Measurements from ENCODE around the gene CXCL8. TPM values are rescaled to one million over a fixed set of nuclear protein-coding genes. Genes with fewer than 3 reads are reported as not detected.

The CXCL8 gene
- total RNA-seq, 1 experiment from 2014 or later = 0.82 TPM

DNA sequence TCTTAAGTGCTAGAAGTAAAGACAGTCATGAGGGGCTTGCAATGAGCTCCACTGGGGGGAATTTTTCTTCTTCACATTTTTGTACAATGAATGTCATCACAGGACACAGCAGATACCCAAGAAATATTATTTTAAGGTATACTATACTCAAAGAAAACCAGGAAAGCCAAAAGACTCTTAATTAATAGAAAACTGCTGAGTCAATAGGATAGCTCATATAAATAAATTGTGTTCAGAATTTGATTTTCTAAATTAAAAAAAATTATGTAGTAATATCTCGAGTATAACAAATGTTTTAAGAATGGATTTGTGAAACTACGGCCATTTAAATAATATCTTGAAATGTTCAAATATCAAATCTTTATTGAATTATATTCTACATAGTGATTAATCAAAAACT, 25.7 kb upstream of the CXCL8 start:
- TF ChIP-seq, protein P1, sequence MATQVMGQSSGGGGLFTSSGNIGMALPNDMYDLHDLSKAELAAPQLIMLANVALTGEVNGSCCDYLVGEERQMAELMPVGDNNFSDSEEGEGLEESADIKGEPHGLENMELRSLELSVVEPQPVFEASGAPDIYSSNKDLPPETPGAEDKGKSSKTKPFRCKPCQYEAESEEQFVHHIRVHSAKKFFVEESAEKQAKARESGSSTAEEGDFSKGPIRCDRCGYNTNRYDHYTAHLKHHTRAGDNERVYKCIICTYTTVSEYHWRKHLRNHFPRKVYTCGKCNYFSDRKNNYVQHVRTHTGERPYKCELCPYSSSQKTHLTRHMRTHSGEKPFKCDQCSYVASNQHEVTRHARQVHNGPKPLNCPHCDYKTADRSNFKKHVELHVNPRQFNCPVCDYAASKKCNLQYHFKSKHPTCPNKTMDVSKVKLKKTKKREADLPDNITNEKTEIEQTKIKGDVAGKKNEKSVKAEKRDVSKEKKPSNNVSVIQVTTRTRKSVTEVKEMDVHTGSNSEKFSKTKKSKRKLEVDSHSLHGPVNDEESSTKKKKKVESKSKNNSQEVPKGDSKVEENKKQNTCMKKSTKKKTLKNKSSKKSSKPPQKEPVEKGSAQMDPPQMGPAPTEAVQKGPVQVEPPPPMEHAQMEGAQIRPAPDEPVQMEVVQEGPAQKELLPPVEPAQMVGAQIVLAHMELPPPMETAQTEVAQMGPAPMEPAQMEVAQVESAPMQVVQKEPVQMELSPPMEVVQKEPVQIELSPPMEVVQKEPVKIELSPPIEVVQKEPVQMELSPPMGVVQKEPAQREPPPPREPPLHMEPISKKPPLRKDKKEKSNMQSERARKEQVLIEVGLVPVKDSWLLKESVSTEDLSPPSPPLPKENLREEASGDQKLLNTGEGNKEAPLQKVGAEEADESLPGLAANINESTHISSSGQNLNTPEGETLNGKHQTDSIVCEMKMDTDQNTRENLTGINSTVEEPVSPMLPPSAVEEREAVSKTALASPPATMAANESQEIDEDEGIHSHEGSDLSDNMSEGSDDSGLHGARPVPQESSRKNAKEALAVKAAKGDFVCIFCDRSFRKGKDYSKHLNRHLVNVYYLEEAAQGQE (IDR thresholded peaks at IDR 0.05; ENCODE audit: insufficient read depth in 1 of 2, low read depth in 2 of 2, low read length in 1 of 2) = no peak
- TF ChIP-seq TCF7L2 (IDR thresholded peaks at IDR 0.05; ENCODE audit: low read depth, low read length) = no peak
- TF ChIP-seq SIN3A (IDR thresholded peaks at IDR 0.05; ENCODE audit: borderline replicate concordance, insufficient read depth, low read depth, low read length) = no peak
- no peak for TF ChIP-seq POLR2AphosphoS5 (IDR thresholded peaks at IDR 0.05; ENCODE audit: low read depth, low read length)
- TF ChIP-seq, protein P2, sequence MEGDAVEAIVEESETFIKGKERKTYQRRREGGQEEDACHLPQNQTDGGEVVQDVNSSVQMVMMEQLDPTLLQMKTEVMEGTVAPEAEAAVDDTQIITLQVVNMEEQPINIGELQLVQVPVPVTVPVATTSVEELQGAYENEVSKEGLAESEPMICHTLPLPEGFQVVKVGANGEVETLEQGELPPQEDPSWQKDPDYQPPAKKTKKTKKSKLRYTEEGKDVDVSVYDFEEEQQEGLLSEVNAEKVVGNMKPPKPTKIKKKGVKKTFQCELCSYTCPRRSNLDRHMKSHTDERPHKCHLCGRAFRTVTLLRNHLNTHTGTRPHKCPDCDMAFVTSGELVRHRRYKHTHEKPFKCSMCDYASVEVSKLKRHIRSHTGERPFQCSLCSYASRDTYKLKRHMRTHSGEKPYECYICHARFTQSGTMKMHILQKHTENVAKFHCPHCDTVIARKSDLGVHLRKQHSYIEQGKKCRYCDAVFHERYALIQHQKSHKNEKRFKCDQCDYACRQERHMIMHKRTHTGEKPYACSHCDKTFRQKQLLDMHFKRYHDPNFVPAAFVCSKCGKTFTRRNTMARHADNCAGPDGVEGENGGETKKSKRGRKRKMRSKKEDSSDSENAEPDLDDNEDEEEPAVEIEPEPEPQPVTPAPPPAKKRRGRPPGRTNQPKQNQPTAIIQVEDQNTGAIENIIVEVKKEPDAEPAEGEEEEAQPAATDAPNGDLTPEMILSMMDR (IDR thresholded peaks at IDR 0.05) = no peak
- CTCF ChIA-PET = no interaction called here
- no peak overlapping the region; the same call in 1 of the 2 replicates for H3K27ac ChIP-seq (ENCODE audit: low read length)

DNA sequence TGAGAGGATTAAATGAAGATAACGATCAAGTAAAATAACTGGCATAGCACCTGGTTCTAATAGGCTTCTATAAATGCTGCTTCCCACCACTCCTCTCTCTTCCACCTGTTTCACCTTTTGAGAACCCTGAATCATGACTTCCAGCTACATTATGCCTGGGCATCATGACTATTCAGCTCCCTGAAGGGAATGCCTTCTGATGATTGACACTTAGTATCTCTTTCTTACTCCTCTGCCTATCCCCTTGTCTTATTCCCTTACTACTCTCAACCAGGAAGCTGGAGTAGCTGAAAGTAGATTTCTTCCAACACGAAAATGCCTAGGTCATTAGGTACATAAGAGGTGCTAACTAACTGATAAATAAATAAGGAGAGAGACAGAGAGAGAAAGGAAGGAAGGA, 24.7 kb upstream of the CXCL8 start:
- no TSS peak for BruUV-seq (replicated peaks)
- Histone ChIP-seq H3K27me3 (ENCODE audit: control insufficient read depth, insufficient read depth, low read length) (no peaks in the 10 kb centered on the region), H3K4me3 (ENCODE audit: low read depth in 2 of 2, low read length in 2 of 2) (no peak overlapping the region), H3K4me1 (ENCODE audit: control insufficient read depth, insufficient read depth, low read length) (no peaks in the 10 kb centered on the region), H3K36me3 (ENCODE audit: control insufficient read depth, insufficient read depth, low read length) (no peaks in the 10 kb centered on the region), H3K27ac (ENCODE audit: low read length) (peak overlapping the region; percentile 3; the same call in 1 of the 2 replicates), H3K9me3 (ENCODE audit: control insufficient read depth, insufficient read depth, low read depth, low read length) (peaks cover 3% of the 10 kb centered on the region; the same call in 1 of the 2 replicates)
- ChIA-PET POLR2A (no interaction called here), CTCF (no interaction called here)
- no peak for ATAC-seq
- TF ChIP-seq TCF7L2 (IDR thresholded peaks at IDR 0.05; ENCODE audit: low read depth, low read length) = no peak
- no peak for TF ChIP-seq SIN3A (IDR thresholded peaks at IDR 0.05; ENCODE audit: borderline replicate concordance, insufficient read depth, low read depth, low read length)
- TF ChIP-seq, protein P1 (IDR thresholded peaks at IDR 0.05; ENCODE audit: insufficient read depth in 1 of 2, low read depth in 2 of 2, low read length in 1 of 2) = no peak
- intact Hi-C loops (cut with micrococcal nuclease; ENCODE audit: unreplicated experiment) = no loop called here
- DNase-seq (ENCODE audit: low read depth, low spot score) = no peak
- in situ Hi-C loops (cut with HindIII; ENCODE audit: low pct_unique_long_range_greater_than_20kb, low sequenced_read_pairs) = no loop called here

More for the DNA sequence above, 25.7 kb upstream of the CXCL8 start:
- DNase-seq (ENCODE audit: low read depth, low spot score) (no peak), ATAC-seq (no peak)
- no peaks in the 10 kb centered on the region for H3K36me3 ChIP-seq (ENCODE audit: control insufficient read depth, insufficient read depth, low read length)
- peaks cover 4% of the 10 kb centered on the region; the same call in 1 of the 2 replicates for H3K9me3 ChIP-seq (ENCODE audit: control insufficient read depth, insufficient read depth, low read depth, low read length)
- H3K4me1 ChIP-seq (ENCODE audit: control insufficient read depth, insufficient read depth, low read length) = no peaks in the 10 kb centered on the region
- POLR2A ChIA-PET = no interaction called here
- no peak overlapping the region for H3K4me3 ChIP-seq (ENCODE audit: low read depth in 2 of 2, low read length in 2 of 2)
- no TSS peak for BruUV-seq (replicated peaks)
- no peaks in the 10 kb centered on the region for H3K27me3 ChIP-seq (ENCODE audit: control insufficient read depth, insufficient read depth, low read length)
- intact Hi-C loops (cut with micrococcal nuclease; ENCODE audit: unreplicated experiment) = no loop called here
- in situ Hi-C loops (cut with HindIII; ENCODE audit: low pct_unique_long_range_greater_than_20kb, low sequenced_read_pairs) = no loop called here

Measured in Panc1 (cell line).